ENCODE results near the gene PROM1.

PROM1 gene

DNA sequence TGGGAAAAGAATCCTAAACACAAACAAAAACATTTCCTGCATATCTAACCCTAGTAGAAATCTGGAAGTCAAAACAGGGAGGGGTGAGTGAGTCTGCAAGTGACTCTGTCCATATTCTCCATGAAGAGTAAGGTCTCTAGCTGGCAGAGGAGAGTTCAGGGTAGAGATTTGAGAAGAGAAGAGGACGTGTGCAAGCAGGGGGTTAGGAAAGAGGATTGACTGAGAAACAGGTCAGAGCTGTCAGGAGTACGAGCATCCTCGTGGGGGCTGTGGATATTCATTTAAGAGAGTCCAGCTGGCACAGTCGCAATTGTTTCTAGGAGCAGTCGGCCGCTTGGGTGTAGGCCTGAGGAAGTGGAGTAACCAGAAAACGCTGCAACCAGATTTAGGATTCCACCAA, 27.9 kb downstream of the PROM1 start:
- no peaks in the 10 kb centered on the region for H3K36me3 ChIP-seq (ENCODE audit: control insufficient read depth in 1 of 2, insufficient read depth in 2 of 2, low read length in 2 of 2)
- H3K9me3 ChIP-seq (ENCODE audit: control insufficient read depth in 1 of 2, low read length in 2 of 2): no peaks in the 10 kb centered on the region
- H3K27ac ChIP-seq (ENCODE audit: low read length): no peak overlapping the region
- H3K4me1 ChIP-seq (ENCODE audit: control insufficient read depth in 1 of 2, insufficient read depth in 2 of 2, low read length in 2 of 2): no peaks in the 10 kb centered on the region
- H3K27me3 ChIP-seq (ENCODE audit: low read depth, low read length): no peaks in the 10 kb centered on the region
- no peak overlapping the region for H3K4me3 ChIP-seq (ENCODE audit: low read depth in 1 of 2, low read length in 2 of 2)

DNA sequence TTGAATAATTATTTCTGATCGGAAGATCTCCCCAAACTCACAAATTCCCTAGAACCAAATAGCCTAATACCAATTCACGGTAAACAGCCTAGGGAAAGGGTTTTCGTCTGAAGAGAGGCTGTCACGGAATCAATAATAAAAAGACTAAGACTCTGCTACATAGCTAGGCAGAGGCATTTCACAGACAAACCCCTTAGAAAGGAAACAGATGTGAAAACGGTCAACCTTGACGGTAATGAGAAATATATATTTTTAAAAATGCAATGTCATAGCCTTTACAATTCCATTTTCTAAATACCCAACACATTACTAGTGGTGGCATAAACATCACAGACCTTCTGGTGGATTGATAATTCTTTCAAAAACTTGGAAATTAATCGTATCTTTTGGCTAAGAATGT, 28.4 kb downstream of the PROM1 start:
- Histone ChIP-seq H3K9me3 (ENCODE audit: control insufficient read depth in 1 of 2, low read length in 2 of 2) (no peaks in the 10 kb centered on the region), H3K36me3 (ENCODE audit: control insufficient read depth in 1 of 2, insufficient read depth in 2 of 2, low read length in 2 of 2) (no peaks in the 10 kb centered on the region), H3K27me3 (ENCODE audit: low read depth, low read length) (no peaks in the 10 kb centered on the region), H3K4me1 (ENCODE audit: control insufficient read depth in 1 of 2, insufficient read depth in 2 of 2, low read length in 2 of 2) (no peaks in the 10 kb centered on the region), H3K27ac (ENCODE audit: low read length) (no peak overlapping the region), H3K4me3 (ENCODE audit: low read depth in 1 of 2, low read length in 2 of 2) (no peak overlapping the region)

DNA sequence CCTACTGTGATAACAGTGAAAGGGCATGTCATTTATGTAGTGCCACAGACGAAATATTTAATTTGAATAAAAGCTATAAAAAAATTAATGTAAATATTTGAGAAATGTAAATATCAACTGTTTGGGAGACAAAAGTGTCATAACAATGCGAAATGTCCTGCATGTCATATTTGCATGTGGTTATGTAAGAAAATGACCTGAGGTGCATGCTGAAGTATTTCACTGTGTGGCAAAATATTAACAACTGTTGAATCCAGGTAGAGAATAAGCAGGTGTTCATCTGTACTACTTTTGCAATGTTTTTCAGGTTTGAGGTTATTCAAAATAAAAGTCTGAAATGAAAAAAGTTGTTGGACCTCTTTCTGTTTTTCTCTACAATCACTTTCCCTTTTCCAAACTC, 30.9 kb downstream of the PROM1 start:
- H3K4me3 ChIP-seq (ENCODE audit: low read depth in 1 of 2, low read length in 2 of 2): no peak overlapping the region
- no peaks in the 10 kb centered on the region for H3K4me1 ChIP-seq (ENCODE audit: control insufficient read depth in 1 of 2, insufficient read depth in 2 of 2, low read length in 2 of 2)
- no peak overlapping the region for H3K27ac ChIP-seq (ENCODE audit: low read length)
- H3K9me3 ChIP-seq (ENCODE audit: control insufficient read depth in 1 of 2, low read length in 2 of 2): no peaks in the 10 kb centered on the region
- H3K36me3 ChIP-seq (ENCODE audit: control insufficient read depth in 1 of 2, insufficient read depth in 2 of 2, low read length in 2 of 2): no peaks in the 10 kb centered on the region
- no peaks in the 10 kb centered on the region for H3K27me3 ChIP-seq (ENCODE audit: low read depth, low read length)

DNA sequence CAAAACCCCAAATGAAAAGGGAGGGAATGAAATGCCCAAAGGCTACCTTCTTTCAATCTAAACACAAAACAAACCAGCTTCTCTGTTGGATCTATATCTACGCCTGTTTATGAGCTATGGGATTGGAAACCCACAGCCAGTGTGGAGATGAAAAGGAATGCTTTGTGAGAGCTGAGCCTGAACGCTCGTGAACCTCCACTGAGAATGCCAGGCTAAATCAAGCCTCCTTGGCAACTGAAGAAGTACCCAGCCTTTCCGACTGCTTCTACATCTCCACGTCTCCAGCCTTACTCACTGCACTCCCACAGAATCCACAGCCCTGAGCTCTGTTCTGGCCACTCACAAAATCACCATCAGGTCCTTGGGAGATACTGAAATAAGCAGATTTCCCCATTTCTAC, 31.8 kb downstream of the PROM1 start:
- H3K9me3 ChIP-seq (ENCODE audit: control insufficient read depth in 1 of 2, low read length in 2 of 2): no peaks in the 10 kb centered on the region
- no peaks in the 10 kb centered on the region for H3K36me3 ChIP-seq (ENCODE audit: control insufficient read depth in 1 of 2, insufficient read depth in 2 of 2, low read length in 2 of 2)
- H3K4me1 ChIP-seq (ENCODE audit: control insufficient read depth in 1 of 2, insufficient read depth in 2 of 2, low read length in 2 of 2): no peaks in the 10 kb centered on the region
- no peaks in the 10 kb centered on the region for H3K27me3 ChIP-seq (ENCODE audit: low read depth, low read length)
- H3K27ac ChIP-seq (ENCODE audit: low read length): no peak overlapping the region
- H3K4me3 ChIP-seq (ENCODE audit: low read depth in 1 of 2, low read length in 2 of 2): no peak overlapping the region

DNA sequence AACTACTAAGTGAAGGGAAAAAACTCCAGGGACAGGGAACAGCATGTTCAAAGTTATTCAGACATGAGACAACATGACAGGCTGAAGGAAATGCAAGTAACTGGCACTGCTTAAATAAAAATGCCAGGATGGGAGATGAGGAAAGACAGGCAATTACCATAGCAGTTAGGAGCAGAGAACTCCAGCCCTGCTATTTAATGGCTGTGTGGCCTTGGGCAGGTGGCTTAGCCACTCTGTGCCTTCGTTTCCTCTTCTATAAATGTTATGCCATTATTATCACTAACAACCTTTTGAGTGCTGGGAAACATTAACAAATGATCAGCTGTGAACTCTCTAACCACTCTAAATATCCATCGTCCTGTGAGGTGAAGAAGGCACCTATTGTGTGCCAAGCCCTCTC, 32.7 kb downstream of the PROM1 start:
- Histone ChIP-seq H3K27ac (ENCODE audit: low read length) (no peak overlapping the region), H3K4me3 (ENCODE audit: low read depth in 1 of 2, low read length in 2 of 2) (no peak overlapping the region), H3K9me3 (ENCODE audit: control insufficient read depth in 1 of 2, low read length in 2 of 2) (no peaks in the 10 kb centered on the region), H3K27me3 (ENCODE audit: low read depth, low read length) (no peaks in the 10 kb centered on the region), H3K36me3 (ENCODE audit: control insufficient read depth in 1 of 2, insufficient read depth in 2 of 2, low read length in 2 of 2) (no peaks in the 10 kb centered on the region), H3K4me1 (ENCODE audit: control insufficient read depth in 1 of 2, insufficient read depth in 2 of 2, low read length in 2 of 2) (no peaks in the 10 kb centered on the region)

DNA sequence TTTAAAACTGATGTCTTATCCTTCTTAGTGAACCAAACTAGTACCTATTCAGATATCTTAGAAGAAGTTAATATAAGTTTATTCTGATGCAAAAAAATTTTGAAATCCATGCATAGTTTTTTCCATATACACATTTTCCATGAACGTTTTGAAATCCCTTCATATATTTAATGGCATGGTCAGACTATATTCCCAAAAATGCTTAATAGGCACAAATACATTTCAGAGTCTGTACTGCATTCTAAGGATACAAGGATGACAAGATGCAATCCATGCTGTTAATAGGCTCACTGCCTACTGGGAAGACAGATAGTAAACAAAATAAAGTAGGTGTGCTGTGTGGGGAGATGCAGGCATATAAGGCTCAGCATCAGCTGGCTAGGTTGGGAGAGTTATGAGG, 33.2 kb downstream of the PROM1 start:
- H3K4me3 ChIP-seq (ENCODE audit: low read depth in 1 of 2, low read length in 2 of 2): no peak overlapping the region
- H3K27me3 ChIP-seq (ENCODE audit: low read depth, low read length): no peaks in the 10 kb centered on the region
- no peaks in the 10 kb centered on the region for H3K4me1 ChIP-seq (ENCODE audit: control insufficient read depth in 1 of 2, insufficient read depth in 2 of 2, low read length in 2 of 2)
- H3K9me3 ChIP-seq (ENCODE audit: control insufficient read depth in 1 of 2, low read length in 2 of 2): no peaks in the 10 kb centered on the region
- H3K27ac ChIP-seq (ENCODE audit: low read length): no peak overlapping the region
- no peaks in the 10 kb centered on the region for H3K36me3 ChIP-seq (ENCODE audit: control insufficient read depth in 1 of 2, insufficient read depth in 2 of 2, low read length in 2 of 2)

GRCh38 chr4:16048619-16049419, 35.0 kb downstream of the PROM1 start:
- Histone ChIP-seq H3K9me3 (ENCODE audit: control insufficient read depth in 1 of 2, low read length in 2 of 2) (no peaks in the 10 kb centered on the region), H3K36me3 (ENCODE audit: control insufficient read depth in 1 of 2, insufficient read depth in 2 of 2, low read length in 2 of 2) (no peaks in the 10 kb centered on the region), H3K27ac (ENCODE audit: low read length) (no peak overlapping the region), H3K4me3 (ENCODE audit: low read depth in 1 of 2, low read length in 2 of 2) (no peak overlapping the region), H3K4me1 (ENCODE audit: control insufficient read depth in 1 of 2, insufficient read depth in 2 of 2, low read length in 2 of 2) (no peaks in the 10 kb centered on the region), H3K27me3 (ENCODE audit: low read depth, low read length) (no peaks in the 10 kb centered on the region)

DNA sequence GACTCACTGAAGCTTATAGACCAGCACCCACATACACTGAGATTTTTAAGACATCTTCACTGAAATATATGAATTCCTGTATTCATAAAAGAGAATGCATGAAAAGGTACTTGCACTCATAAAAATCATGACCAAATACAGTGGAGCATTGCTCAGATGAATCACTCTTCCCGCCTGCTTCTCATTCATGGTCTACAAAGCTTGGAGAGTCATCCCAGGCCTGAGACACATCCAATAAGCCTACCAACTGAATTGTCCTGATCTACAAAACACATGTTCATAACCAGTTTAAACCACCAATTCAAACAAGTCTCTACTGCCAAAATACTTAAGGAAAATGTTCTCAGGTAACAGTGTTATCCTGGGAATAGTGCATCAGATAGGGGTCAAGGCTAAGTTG, 38.1 kb downstream of the PROM1 start:
- H3K4me3 ChIP-seq (ENCODE audit: low read depth in 1 of 2, low read length in 2 of 2): no peak overlapping the region
- H3K27ac ChIP-seq (ENCODE audit: low read length): no peak overlapping the region
- no peaks in the 10 kb centered on the region for H3K27me3 ChIP-seq (ENCODE audit: low read depth, low read length)
- no peaks in the 10 kb centered on the region for H3K36me3 ChIP-seq (ENCODE audit: control insufficient read depth in 1 of 2, insufficient read depth in 2 of 2, low read length in 2 of 2)
- H3K4me1 ChIP-seq (ENCODE audit: control insufficient read depth in 1 of 2, insufficient read depth in 2 of 2, low read length in 2 of 2): no peaks in the 10 kb centered on the region
- no peaks in the 10 kb centered on the region for H3K9me3 ChIP-seq (ENCODE audit: control insufficient read depth in 1 of 2, low read length in 2 of 2)

DNA sequence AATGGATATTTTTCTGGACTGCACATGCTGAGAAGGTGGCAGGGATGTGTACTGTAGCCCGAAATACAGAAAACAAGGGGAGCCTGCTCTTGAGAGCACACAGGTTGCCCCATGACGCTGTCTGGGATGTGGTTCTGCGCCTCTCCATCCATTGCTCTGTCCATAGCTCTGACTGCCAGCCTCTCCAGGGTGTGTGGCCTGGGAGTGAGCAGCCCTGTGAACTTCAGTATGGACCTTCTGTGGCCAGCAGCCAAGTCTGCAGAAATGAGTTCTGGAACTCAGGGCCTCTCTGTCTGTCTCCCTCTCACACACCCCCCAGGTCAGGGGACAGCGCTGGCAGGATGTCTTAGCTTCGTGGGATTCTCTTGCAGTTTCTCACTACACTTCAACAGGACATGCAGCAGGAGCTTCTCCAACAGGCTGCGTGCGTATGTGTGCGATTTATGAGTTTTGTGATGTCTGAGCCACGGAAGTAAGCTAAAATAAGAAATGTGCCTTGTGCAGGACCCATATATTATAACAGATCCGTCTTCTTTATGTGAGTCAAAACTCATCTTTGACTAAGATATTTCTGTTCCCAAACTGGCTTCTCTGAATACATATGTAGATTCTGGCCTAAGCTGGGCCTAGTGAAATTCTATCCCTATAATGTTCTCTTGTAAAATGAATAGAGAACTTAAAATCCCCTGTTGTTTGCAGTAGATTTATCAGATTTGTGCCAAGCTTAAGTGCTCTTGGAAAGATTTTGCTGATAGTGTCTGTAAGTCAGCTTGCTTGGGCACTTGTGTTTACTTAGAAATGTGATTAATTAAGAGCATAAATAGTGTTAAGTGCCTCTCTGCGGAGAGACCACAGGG, 40.0 kb downstream of the PROM1 start:
- no peaks in the 10 kb centered on the region for H3K36me3 ChIP-seq (ENCODE audit: control insufficient read depth in 1 of 2, insufficient read depth in 2 of 2, low read length in 2 of 2)
- no peak overlapping the region for H3K4me3 ChIP-seq (ENCODE audit: low read depth in 1 of 2, low read length in 2 of 2)
- H3K27ac ChIP-seq (ENCODE audit: low read length): no peak overlapping the region
- no peaks in the 10 kb centered on the region for H3K4me1 ChIP-seq (ENCODE audit: control insufficient read depth in 1 of 2, insufficient read depth in 2 of 2, low read length in 2 of 2)
- H3K9me3 ChIP-seq (ENCODE audit: control insufficient read depth in 1 of 2, low read length in 2 of 2): no peaks in the 10 kb centered on the region
- H3K27me3 ChIP-seq (ENCODE audit: low read depth, low read length): no peaks in the 10 kb centered on the region

DNA sequence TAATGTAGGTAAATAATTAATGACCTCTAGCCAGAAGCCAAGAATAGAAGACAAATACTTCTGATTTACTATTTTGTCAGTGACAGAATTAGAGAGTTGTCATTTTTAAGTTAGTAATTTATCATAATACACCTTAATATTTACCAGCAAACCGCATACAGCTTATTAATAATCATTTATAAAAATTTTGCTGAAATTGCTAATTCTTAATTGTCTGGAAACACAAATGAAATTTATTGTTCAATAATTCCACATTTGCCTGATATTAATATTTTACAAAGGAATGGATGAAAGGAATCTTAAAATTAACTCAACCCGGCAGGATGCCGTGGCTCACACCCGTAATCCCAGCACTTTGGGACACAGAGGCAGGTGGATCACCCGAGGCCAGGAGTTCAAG, 44.7 kb downstream of the PROM1 start:
- H3K36me3 ChIP-seq (ENCODE audit: control insufficient read depth in 1 of 2, insufficient read depth in 2 of 2, low read length in 2 of 2): no peaks in the 10 kb centered on the region
- H3K27ac ChIP-seq (ENCODE audit: low read length): no peak overlapping the region
- peaks cover 0 to under 1% of the 10 kb centered on the region in 2 donors for H3K4me1 ChIP-seq (ENCODE audit: control insufficient read depth in 1 of 2, insufficient read depth in 2 of 2, low read length in 2 of 2)
- H3K27me3 ChIP-seq (ENCODE audit: low read depth, low read length): no peaks in the 10 kb centered on the region
- no peak overlapping the region for H3K4me3 ChIP-seq (ENCODE audit: low read depth in 1 of 2, low read length in 2 of 2)
- H3K9me3 ChIP-seq (ENCODE audit: control insufficient read depth in 1 of 2, low read length in 2 of 2): no peaks in the 10 kb centered on the region

- no peaks in the 10 kb centered on the region for H3K9me3 ChIP-seq (ENCODE audit: control insufficient read depth in 1 of 2, low read length in 2 of 2)
- peaks cover 0 to 4% of the 10 kb centered on the region in 2 donors for H3K4me1 ChIP-seq (ENCODE audit: control insufficient read depth in 1 of 2, insufficient read depth in 2 of 2, low read length in 2 of 2)
- H3K4me3 ChIP-seq (ENCODE audit: low read depth in 1 of 2, low read length in 2 of 2): no peak overlapping the region
- no peaks in the 10 kb centered on the region for H3K36me3 ChIP-seq (ENCODE audit: control insufficient read depth in 1 of 2, insufficient read depth in 2 of 2, low read length in 2 of 2)
- no peaks in the 10 kb centered on the region for H3K27me3 ChIP-seq (ENCODE audit: low read depth, low read length)
- no peak overlapping the region for H3K27ac ChIP-seq (ENCODE audit: low read length)
These were observed 45.9 kb downstream of the PROM1 start for GRCh38 chr4:16037901-16038300.
